RWPE1 (cell line): Measurements from ENCODE around the gene IRF5.

Experiments
- CTCF ChIA-PET: fragments of 350-600 bp; sonication (Branson Sonifier 250); formaldehyde crosslinking; extraction: SDS; loops from one replicate; lab custom pipeline; 2021; lab: Yijun Ruan, JAX
- POLR2A ChIA-PET: fragments of 400-600 bp; formaldehyde crosslinking; extraction: SDS; loops from one replicate; lab custom pipeline; 2020; ENCODE audit warnings: antibody characterized with exemption; ENCODE audit not compliant: low non-redundant PET; lab: Yijun Ruan, JAX
- DNase-seq: peaks from one replicate; pipeline ENCODE4 v3.0.0; 2012; ENCODE audit warnings: low spot score
- H3K27ac ChIP-seq: fragments of 450-650 bp; 2 replicates; pipeline ENCODE4 v1.5.1; 2017
- CTCF ChIP-seq: fragments of 450-650 bp; conservative IDR thresholded peaks from 2 replicates; pipeline ENCODE4 v1.5.1; 2017; ENCODE audit warnings: low read depth, mild to moderate bottlenecking

The IRF5 gene

GRCh38 chr7:128933180-128933891 is 4.4 kb upstream of the IRF5 start:
- CTCF ChIA-PET, result interaction anchor here (1.0 kb wide), 1 partner anchor 53 kb away, joined by 4 read pairs; no protein-coding TSS in a partner anchor
- no peak overlapping the region for H3K27ac ChIP-seq
- DNase-seq, result no peak
- POLR2A ChIA-PET, result no interaction called here
- TF ChIP-seq CTCF, result no peak

- TF ChIP-seq CTCF, result no peak
- CTCF ChIA-PET, result interaction anchor here (1.0 kb wide), 1 partner anchor 54 kb away, joined by 4 read pairs; no protein-coding TSS in a partner anchor
- no peak for DNase-seq
- POLR2A ChIA-PET, result no interaction called here
- no peak overlapping the region for H3K27ac ChIP-seq
Observed at GRCh38 chr7:128934361-128935341, 3.1 kb upstream of the IRF5 start.

GRCh38 chr7:128935342-128935730 is 2.4 kb upstream of the IRF5 start:
- TF ChIP-seq CTCF, result no peak
- no peak for DNase-seq
- CTCF ChIA-PET, result no interaction called here
- H3K27ac ChIP-seq, result no peak overlapping the region
- POLR2A ChIA-PET, result no interaction called here

GRCh38 chr7:128936798-128937197 is 929 bp upstream of the IRF5 start:
- H3K27ac ChIP-seq, result no peak overlapping the region
- DNase-seq, result no peak
- ChIA-PET CTCF (no interaction called here), POLR2A (no interaction called here)
- no peak for TF ChIP-seq CTCF

- no peak for DNase-seq
- H3K27ac ChIP-seq, result no peak overlapping the region
Observed at GRCh38 chr7:128937271-128937646, 468 bp upstream of the IRF5 start.

More at GRCh38 chr7:128937271-128937646, 468 bp upstream of the IRF5 start:
- POLR2A ChIA-PET, result no interaction called here
- TF ChIP-seq CTCF, result no peak
- CTCF ChIA-PET, result no interaction called here
